ENCODE measurements around the gene GP9. TPM values are rescaled to one million over a fixed set of nuclear protein-coding genes. Genes with fewer than 3 reads are reported as not detected.
A peak's percentile ranks its signal among the peaks of the same experiment; 100 is the strongest.

GP9 gene
- total RNA-seq, 6 experiments from 2014 or later = 0.50 TPM; not detected in 5

GRCh38 chr3:129040579-129041300 is 19.8 kb upstream of the GP9 start:
- ATAC-seq (peak in 1 of 4 donors; percentile 29), DNase-seq (no peak)
- peaks cover 0 to 4% (median 0%) of the 10 kb centered on the region in 4 donors for H3K4me1 ChIP-seq
- intact Hi-C loops (cut with DNase I) = no loop called here
- H3K4me3 ChIP-seq = no peak overlapping the region
- no peaks in the 10 kb centered on the region for H3K9me3 ChIP-seq
- WGBS (ENCODE audit: insufficient coverage, low coverage, low lambda C conversion rate, missing lambda C conversion rate) = 85% methylated on average over 8 of the region's 15 CpGs
- H3K27me3 ChIP-seq = no peaks in the 10 kb centered on the region
- H3K27ac ChIP-seq = no peak overlapping the region
- no peaks in the 10 kb centered on the region for H3K36me3 ChIP-seq
- TF ChIP-seq POLR2A (IDR thresholded peaks at IDR 0.05) = no peak
- TF ChIP-seq, protein P1, sequence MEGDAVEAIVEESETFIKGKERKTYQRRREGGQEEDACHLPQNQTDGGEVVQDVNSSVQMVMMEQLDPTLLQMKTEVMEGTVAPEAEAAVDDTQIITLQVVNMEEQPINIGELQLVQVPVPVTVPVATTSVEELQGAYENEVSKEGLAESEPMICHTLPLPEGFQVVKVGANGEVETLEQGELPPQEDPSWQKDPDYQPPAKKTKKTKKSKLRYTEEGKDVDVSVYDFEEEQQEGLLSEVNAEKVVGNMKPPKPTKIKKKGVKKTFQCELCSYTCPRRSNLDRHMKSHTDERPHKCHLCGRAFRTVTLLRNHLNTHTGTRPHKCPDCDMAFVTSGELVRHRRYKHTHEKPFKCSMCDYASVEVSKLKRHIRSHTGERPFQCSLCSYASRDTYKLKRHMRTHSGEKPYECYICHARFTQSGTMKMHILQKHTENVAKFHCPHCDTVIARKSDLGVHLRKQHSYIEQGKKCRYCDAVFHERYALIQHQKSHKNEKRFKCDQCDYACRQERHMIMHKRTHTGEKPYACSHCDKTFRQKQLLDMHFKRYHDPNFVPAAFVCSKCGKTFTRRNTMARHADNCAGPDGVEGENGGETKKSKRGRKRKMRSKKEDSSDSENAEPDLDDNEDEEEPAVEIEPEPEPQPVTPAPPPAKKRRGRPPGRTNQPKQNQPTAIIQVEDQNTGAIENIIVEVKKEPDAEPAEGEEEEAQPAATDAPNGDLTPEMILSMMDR (IDR thresholded peaks at IDR 0.05) = no peak

DNA sequence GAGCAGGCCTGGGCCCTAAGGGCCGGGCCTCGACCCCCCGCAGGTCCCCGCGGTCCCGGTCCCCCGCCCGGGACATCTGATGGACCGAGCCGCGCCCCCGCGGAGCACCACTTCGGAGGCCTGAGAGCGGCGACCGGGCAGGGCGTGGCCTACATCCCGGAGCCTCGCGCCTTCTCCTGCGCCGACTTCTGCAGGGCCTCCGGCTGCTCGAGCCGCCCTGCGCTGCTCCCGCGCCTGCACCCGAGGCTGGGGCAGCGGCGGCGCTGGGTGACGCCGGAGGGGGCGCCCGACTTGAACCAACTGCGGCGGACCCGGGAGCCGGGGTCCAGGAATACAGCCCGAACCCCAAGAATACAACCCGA is 14.9 kb upstream of the GP9 start:
- H3K27ac ChIP-seq = no peak overlapping the region
- 0% methylated on average over 14 of the region's 43 CpGs for WGBS (ENCODE audit: insufficient coverage, low coverage, low lambda C conversion rate, missing lambda C conversion rate)
- TF ChIP-seq POLR2A (IDR thresholded peaks at IDR 0.05) = no peak
- TF ChIP-seq, protein P1 (IDR thresholded peaks at IDR 0.05) = no peak
- ATAC-seq = peak; percentile 46 to 59 (median 50)
- peak overlapping the region in 2 of 3 donors; percentile 3 to 16 for H3K4me3 ChIP-seq
- no peaks in the 10 kb centered on the region for H3K27me3 ChIP-seq
- peaks cover 0 to 7% (median 0%) of the 10 kb centered on the region in 4 donors for H3K4me1 ChIP-seq
- intact Hi-C loops (cut with DNase I) = no loop called here
- H3K9me3 ChIP-seq = no peaks in the 10 kb centered on the region
- H3K36me3 ChIP-seq = no peaks in the 10 kb centered on the region
- DNase-seq = no peak

GRCh38 chr3:129046037-129046731 is 14.4 kb upstream of the GP9 start:
- ATAC-seq (peak; percentile 11 to 54 (median 22)), DNase-seq (no peak)
- TF ChIP-seq, protein P1 (IDR thresholded peaks at IDR 0.05) = no peak
- TF ChIP-seq POLR2A (IDR thresholded peaks at IDR 0.05) = no peak
- Histone ChIP-seq H3K27ac (no peak overlapping the region), H3K9me3 (no peaks in the 10 kb centered on the region), H3K36me3 (no peaks in the 10 kb centered on the region), H3K27me3 (no peaks in the 10 kb centered on the region), H3K4me1 (peaks cover 0 to 7% (median 0%) of the 10 kb centered on the region in 4 donors), H3K4me3 (peak overlapping the region in 2 of 3 donors; percentile 3 to 16)
- WGBS (ENCODE audit: insufficient coverage, low coverage, low lambda C conversion rate, missing lambda C conversion rate) = 50% methylated on average over 8 of the region's 67 CpGs
- intact Hi-C loops (cut with DNase I) = no loop called here

- ATAC-seq = peak in 1 of 4 donors; percentile 27
- no peak overlapping the region for H3K27ac ChIP-seq
- no peaks in the 10 kb centered on the region for H3K36me3 ChIP-seq
- no peak for DNase-seq
- peaks cover 0 to 7% (median under 1%) of the 10 kb centered on the region in 4 donors for H3K4me1 ChIP-seq
- no peaks in the 10 kb centered on the region for H3K9me3 ChIP-seq
- 100% methylated on average over 1 of the region's 46 CpGs for WGBS (ENCODE audit: insufficient coverage, low coverage, low lambda C conversion rate, missing lambda C conversion rate)
- no peaks in the 10 kb centered on the region for H3K27me3 ChIP-seq
- intact Hi-C loops (cut with DNase I) = no loop called here
- TF ChIP-seq, protein P1 (IDR thresholded peaks at IDR 0.05) = no peak
- no peak for TF ChIP-seq POLR2A (IDR thresholded peaks at IDR 0.05)
- no peak overlapping the region for H3K4me3 ChIP-seq
These were observed 13.6 kb upstream of the GP9 start for GRCh38 chr3:129046732-129047552.
